IPS-NIHi7 (cell line): ENCODE data around the gene MTCL1.

Experiments used
- DNase-seq: peaks from one replicate; pipeline ENCODE4 v3.0.0; 2012; ENCODE audit warnings: mixed read lengths; ENCODE audit errors: extremely low spot score

MTCL1 gene

GRCh38 chr18:8771930-8772329, 66.6 kb downstream of the MTCL1 start:
- DNase-seq = no peak

GRCh38 chr18:8773980-8774379, 68.6 kb downstream of the MTCL1 start:
- no peak for DNase-seq

- DNase-seq = no peak
Measured at GRCh38 chr18:8776013-8776943, 70.9 kb downstream of the MTCL1 start.

- no peak for DNase-seq
Measured at GRCh38 chr18:8777846-8778245, 72.5 kb downstream of the MTCL1 start.

DNA sequence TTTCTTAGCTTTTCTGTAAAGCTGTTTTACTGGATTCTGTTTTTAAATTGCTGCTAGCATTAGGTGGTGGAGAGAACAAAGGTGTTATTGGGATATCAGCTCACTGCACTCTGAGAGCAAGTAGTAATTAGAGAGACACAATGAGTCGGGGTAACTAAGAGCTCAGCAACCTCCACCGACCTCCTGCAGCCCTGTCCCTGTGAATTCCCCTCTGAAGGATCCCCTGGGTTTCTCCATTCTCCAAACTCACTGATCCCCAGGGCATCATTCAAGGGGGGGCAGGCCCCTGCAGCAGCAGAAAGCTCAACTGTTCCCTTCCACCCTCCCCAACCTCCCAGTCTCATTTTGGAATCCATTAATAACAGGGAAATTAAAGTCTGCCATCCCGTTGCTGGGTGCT, 73.0 kb downstream of the MTCL1 start:
- no peak for DNase-seq

DNA sequence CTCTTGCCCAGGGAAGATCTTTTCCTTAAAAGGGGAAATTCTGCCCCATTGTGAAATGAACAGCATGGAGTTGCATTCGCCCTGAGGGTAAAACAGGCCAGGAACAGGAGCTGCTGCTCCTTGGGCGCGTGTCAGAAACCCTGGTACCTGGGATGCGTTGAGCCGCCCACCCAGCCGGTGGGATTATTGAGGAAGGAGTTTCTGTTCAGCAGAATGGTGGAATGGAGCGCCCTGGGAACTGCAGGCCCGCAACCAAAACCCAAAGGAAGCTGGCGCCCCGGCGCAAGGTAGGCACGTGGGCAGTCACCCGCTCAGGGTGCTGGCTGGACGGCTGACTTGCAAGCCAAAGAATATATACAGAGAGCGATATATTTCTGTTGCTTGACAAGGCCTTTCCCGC, 73.5 kb downstream of the MTCL1 start:
- no peak for DNase-seq

- DNase-seq = no peak
Measured at GRCh38 chr18:8779251-8779650, 73.9 kb downstream of the MTCL1 start.

DNA sequence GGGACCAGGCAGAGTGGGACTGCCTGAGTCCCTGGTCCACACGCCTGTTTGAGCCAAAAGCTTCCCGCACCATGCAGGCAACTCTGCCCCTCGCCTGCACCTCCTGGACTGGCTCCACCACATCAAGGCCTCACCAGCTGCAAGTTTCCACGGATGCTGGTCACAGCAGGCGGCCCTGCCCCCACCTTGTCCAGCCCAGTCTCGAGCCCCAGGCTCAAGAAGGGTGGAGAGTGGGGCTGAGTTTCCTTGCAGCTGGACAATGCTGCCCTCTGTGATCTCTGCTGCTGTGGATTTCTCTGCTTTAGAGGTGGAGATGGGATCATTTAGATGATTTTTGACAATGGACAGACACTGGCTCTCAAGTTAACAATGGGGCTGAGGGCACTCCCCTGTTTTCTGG, 74.9 kb downstream of the MTCL1 start:
- no peak for DNase-seq

GRCh38 chr18:8781671-8782070, 76.3 kb downstream of the MTCL1 start:
- DNase-seq = no peak

GRCh38 chr18:8783335-8783993, 78.1 kb downstream of the MTCL1 start:
- no peak for DNase-seq

- DNase-seq = no peak
Measured at GRCh38 chr18:8783994-8784530, 78.7 kb downstream of the MTCL1 start.

GRCh38 chr18:8785261-8785660, 79.9 kb downstream of the MTCL1 start:
- no peak for DNase-seq

DNA sequence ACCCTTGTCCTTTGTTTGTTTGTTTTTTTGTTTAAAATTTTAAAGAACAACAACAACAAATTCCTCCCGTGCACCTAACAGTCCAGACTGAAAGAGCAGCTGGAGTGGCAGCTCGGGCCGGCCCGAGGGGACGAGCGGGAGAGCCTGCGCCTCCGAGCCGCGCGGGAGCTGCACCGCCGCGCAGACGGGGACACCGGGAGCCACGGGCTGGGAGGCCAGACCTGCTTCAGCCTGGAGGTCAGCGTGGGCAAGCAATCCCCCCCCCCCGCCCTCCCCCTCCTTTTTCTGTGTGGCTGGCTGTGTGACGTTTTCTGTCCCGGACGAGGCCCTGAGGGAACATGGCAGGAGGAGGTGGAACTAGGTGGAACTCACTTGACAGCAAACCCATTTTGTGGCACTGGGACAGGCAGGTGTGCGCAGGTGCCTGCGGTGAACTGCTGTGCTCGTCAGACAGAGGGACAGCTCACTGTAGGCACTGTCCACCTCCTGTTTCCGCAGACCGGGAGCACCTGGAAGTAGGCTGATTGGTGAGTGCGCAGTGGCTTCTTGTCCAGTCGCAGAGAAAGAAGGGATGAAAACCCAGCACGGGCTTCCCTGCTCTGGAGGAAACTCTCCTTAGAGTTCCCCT, 80.6 kb downstream of the MTCL1 start:
- DNase-seq = no peak

DNA sequence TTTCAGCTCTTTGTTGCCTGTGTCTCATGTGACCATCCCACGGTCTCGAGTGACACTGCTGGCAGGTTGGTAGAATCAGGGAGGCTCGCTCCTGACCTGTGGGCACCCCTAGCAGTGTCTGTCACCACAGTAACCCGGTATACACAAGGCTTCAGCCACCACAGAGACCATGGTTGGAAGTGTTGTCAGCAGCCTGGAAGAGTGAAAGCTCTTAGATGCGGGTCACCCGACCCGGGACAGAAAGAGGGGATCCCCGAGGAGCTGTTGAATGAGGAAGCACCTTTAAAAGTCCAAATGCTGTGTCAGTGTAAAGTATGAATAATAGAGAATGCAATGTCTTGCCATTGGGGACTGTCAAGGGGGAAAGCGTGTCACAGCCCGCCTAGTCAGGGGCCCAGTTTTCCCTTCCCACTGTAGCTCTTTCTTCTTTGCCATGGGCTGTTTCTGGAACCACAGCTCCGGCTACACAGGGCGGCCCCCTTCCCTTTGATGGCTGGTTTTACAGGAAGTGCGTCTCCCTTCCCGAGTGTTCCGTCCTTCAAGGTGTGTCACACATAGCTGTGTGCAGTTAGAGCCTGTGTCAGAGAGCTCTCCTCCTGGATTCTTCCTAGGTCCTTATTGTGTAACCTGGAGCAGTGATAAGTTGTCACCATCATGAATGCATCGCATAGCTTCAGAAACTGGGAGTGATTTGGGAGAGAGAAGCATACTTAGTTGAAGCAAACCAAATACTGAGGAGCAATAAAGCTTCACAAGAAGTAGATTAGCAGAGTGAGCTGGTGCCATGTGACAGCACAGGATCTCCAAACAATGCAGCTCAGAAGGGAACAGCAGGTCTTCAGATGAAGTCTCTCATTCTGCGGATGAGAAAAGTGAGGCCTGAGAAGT, 81.4 kb downstream of the MTCL1 start:
- no peak for DNase-seq

DNA sequence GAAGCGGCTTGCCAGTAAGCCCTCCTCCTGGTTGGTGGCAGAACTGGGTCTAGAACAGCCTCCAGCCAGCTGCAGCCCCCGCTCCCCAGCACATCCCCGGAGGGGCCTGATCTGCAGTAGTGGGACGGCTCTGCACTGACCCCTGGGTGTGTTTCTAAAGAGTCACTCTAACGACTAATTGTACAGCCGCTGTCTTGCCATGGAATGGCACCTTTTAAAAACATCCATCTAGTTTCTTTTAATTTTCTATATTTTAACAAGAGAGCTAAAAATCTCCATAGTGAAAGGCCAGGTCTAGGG, 82.0 kb downstream of the MTCL1 start:
- DNase-seq = no peak

DNA sequence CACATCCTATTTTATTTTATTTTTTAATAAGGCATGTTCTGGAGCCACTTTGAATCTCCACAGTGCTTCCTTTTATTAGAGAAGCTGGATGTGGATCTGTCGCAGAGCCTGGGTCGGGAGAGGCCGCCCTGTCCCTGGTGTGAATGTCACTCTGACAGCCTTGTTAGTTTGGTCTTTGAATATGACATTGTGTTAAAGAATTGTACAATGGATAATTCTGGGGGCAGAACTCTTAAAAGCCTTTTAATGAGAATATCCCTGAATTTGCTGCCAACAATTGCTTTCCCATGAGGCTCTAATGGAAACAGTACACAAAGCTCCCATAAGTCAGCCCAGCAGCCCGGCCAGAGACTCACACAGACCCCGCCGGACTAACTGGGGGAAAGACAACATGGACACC, 82.4 kb downstream of the MTCL1 start:
- no peak for DNase-seq

DNA sequence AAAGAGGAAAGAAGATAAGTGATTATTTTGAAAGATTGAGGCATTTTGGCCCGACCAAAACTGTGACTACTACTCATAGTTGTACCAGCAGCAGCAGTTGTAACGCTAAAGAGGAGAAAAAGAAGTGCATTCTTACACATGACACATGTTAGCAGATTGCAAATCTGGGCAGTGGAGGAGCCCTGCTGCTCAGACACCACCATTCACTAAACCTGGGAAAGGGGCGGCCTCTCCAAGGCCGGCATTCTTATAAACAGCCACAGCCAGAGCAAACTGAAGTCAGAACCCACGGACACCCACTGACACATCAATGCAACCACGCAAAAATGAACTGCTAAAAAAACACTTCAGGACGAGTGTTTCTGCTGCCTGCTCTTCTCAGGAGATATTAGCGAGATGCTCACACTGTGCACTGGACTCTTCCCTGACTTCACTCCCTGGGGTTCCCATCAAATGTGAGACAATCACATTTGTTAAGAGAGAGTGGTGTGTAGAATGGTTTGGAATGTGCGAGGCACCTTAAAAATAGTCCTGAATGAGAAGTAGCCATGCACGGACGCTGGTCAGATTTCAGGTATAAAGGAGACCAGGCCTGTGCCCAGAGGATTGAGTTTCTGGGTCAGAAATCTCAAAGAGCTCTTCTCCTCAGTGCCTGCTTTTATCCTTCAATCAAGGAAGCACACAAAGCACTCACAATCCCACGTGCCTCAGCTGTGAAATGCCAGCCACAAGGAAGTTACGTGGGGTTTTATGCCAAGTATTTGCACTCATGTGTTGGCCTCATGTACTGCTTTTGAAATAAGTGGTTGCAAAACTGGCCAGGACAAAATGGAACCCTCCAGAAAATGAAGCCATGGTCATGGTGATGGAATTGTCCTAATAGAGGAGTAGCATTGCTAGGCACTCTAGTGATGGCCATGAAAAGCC, 83.4 kb downstream of the MTCL1 start:
- DNase-seq = no peak

- DNase-seq = no peak
Measured at GRCh38 chr18:8791171-8791651, 85.9 kb downstream of the MTCL1 start.

- no peak for DNase-seq
Measured at GRCh38 chr18:8792688-8793316, 87.4 kb downstream of the MTCL1 start.
